Activated CD4-positive, CD25-positive, alpha-beta regulatory T cell treated with anti-CD3 and anti-CD28 coated beads, Interleukin-2, amount 50 U/mL, for 24 hours (primary cell): ENCODE measurements around the gene ATF7.
A peak's percentile ranks its signal among the peaks of the same experiment; 100 is the strongest.
"Not testable (repeated sequence)": the region's sequence is repeated elsewhere in the genome, so short reads cannot be mapped to it uniquely, and the experiment has no call there.

ENCODE experiments used
- ATAC-seq, 2 donors: fragments of 150-1000 bp; cut with Tn5 transposase; one replicate each; pipeline ENCODE4 v1.10.0; 2021; ENCODE audit warnings: mild to moderate bottlenecking in 1 of 2, moderate library complexity in 1 of 2

Gene ATF7

GRCh38 chr12:53594897-53595615 is 31.1 kb downstream of the ATF7 start:
- no peak for ATAC-seq

GRCh38 chr12:53593707-53594106 is 32.5 kb downstream of the ATF7 start:
- no peak for ATAC-seq

- ATAC-seq: no peak
These were observed 33.2 kb downstream of the ATF7 start for GRCh38 chr12:53593031-53593430.

GRCh38 chr12:53592426-53592825 is 33.8 kb downstream of the ATF7 start:
- ATAC-seq: no peak

GRCh38 chr12:53591301-53592206 is 34.6 kb downstream of the ATF7 start:
- ATAC-seq: no peak

- no peak for ATAC-seq
These were observed 35.5 kb downstream of the ATF7 start for GRCh38 chr12:53590652-53591051.

- no peak for ATAC-seq
These were observed 36.3 kb downstream of the ATF7 start for GRCh38 chr12:53589915-53590314.

- ATAC-seq: no peak
These were observed 36.8 kb downstream of the ATF7 start for GRCh38 chr12:53589423-53589822.

- peak; percentile 25 to 36 for ATAC-seq
These were observed 38.1 kb downstream of the ATF7 start for GRCh38 chr12:53588123-53588522.

- no peak for ATAC-seq
These were observed 39.4 kb downstream of the ATF7 start for GRCh38 chr12:53586745-53587144.

GRCh38 chr12:53585448-53586125 is 40.6 kb downstream of the ATF7 start:
- ATAC-seq: no peak

- ATAC-seq: no peak
These were observed 46.6 kb downstream of the ATF7 start for GRCh38 chr12:53579545-53579955.

- no peak for ATAC-seq
These were observed 47.4 kb downstream of the ATF7 start for GRCh38 chr12:53578783-53579182.

GRCh38 chr12:53577941-53578352 is 48.2 kb downstream of the ATF7 start:
- ATAC-seq: peak; percentile 25 to 73

GRCh38 chr12:53575502-53576249 is 50.5 kb downstream of the ATF7 start:
- ATAC-seq: no peak

GRCh38 chr12:53572134-53572758 is 53.9 kb downstream of the ATF7 start:
- ATAC-seq: peak in 1 of 2 donors; percentile 35

GRCh38 chr12:53571295-53571694 is 54.9 kb downstream of the ATF7 start:
- no peak for ATAC-seq

GRCh38 chr12:53568809-53569557 is 57.2 kb downstream of the ATF7 start:
- ATAC-seq: no peak

GRCh38 chr12:53567961-53568808 is 58.0 kb downstream of the ATF7 start:
- ATAC-seq: no peak

- ATAC-seq: not testable (repeated sequence)
These were observed 60.8 kb downstream of the ATF7 start for GRCh38 chr12:53565376-53565775.
